Measurements from ENCODE around the gene ZNF784.

- no peak for TF ChIP-seq CTCF (IDR thresholded peaks at IDR 0.05)
- no peak for TF ChIP-seq POLR2A (IDR thresholded peaks at IDR 0.05)
- peak in 3 of 4 donors; percentile 14 to 65 (median 54) for TF ChIP-seq POLR2AphosphoS5 (IDR thresholded peaks at IDR 0.05)
Observed at GRCh38 chr19:55647732-55648584, 23.6 kb upstream of the ZNF784 start, which contains the start of gene CCDC106.
